ENCODE data around the gene UBALD1. TPM values are rescaled to one million over a fixed set of nuclear protein-coding genes. Genes with fewer than 3 reads are reported as not detected.

Gene UBALD1
- total RNA-seq, 4 donors from 2014 or later: 13.5 to 19.0 (median 15.4) TPM

- Histone ChIP-seq H3K27ac (peak overlapping the region in 2 of 4 donors; percentile 95 to 96), H3K4me1 (peaks cover 19 to 24% of the 10 kb centered on the region in 2 donors), H3K9me3 (no peaks in the 10 kb centered on the region), H3K36me3 (no peaks in the 10 kb centered on the region), H3K27me3 (no peaks in the 10 kb centered on the region), H3K4me3 (peak overlapping the region in 2 of 4 donors; percentile 54 to 85)
- no peak for ATAC-seq
- no peak for DNase-seq
- in situ Hi-C loops (cut with MboI; ENCODE audit: low sequenced_read_pairs in 4 of 4) (loop anchor here in 1 of 4 donors (25.0 kb wide), 1 partner anchor 111 kb away; no protein-coding TSS in a partner anchor), intact Hi-C loops (cut with DNase I; ENCODE audit: low total_unique reads) (loop anchor here (5.0 kb wide), 1 partner anchor 116 kb away; no protein-coding TSS in a partner anchor)
- TF ChIP-seq POLR2A (IDR thresholded peaks at IDR 0.05) (no peak), CTCF (IDR thresholded peaks at IDR 0.05 in 4 of 5, conservative IDR thresholded peaks at IDR 0.05 in 1 of 5) (no peak)
These were observed 8.9 kb upstream of the UBALD1 start for GRCh38 chr16:4623593-4623992.

DNA sequence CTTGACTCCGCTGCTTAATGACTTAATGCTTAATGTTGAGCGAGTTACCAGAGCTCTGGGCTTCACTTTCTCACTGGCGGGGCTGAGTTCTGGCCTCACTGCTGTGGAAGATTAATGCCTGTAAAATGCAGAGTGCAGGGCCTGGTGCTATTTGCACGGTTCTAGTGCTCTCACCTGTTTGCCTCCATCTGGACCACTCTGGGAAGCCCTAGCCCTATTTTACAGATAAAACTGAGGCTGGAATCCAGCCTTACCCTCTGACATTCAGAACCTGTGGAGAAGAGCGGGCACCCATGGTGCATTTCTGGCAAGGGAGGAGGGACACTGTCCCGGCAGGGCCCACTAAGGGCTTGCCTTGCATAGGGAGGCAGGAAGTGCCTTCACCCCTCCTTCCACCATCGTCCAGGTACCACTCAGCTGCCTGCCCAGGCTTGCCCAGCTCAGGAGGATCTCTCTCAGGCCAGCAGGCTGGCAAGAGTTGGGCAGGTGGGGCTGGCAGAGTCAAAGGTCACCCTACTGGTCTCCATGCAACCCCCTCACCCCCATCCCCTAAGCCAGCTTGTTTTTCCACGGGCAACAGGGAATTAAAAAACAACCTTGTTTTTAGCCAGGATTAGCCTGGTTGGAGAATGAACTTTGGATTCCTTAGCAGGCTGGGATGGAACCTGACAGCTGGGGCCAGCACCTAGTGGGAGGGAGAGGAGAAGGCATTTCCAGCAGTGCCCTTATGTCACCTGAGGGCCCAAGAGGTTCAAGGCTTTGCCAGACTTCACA is 4.1 kb upstream of the UBALD1 start:
- Histone ChIP-seq H3K4me3 (no peak overlapping the region), H3K27ac (peak overlapping the region in 3 of 4 donors; percentile 46 to 97 (median 95)), H3K4me1 (peaks cover 24 to 37% of the 10 kb centered on the region in 2 donors), H3K27me3 (no peaks in the 10 kb centered on the region), H3K36me3 (no peaks in the 10 kb centered on the region), H3K9me3 (no peaks in the 10 kb centered on the region)
- intact Hi-C loops (cut with DNase I; ENCODE audit: low total_unique reads) (loop anchor here (10.0 kb wide), 1 partner anchor 456 kb away; the partner anchor contains the start of gene ALG1), in situ Hi-C loops (cut with MboI; ENCODE audit: low sequenced_read_pairs in 4 of 4) (loop anchor here in 1 of 4 donors (25.0 kb wide), 1 partner anchor 107 kb away; no protein-coding TSS in a partner anchor)
- TF ChIP-seq CTCF (IDR thresholded peaks at IDR 0.05 in 4 of 5, conservative IDR thresholded peaks at IDR 0.05 in 1 of 5) (no peak), POLR2A (IDR thresholded peaks at IDR 0.05) (no peak)
- DNase-seq (no peak), ATAC-seq (no peak)

- in situ Hi-C loops (cut with MboI; ENCODE audit: low sequenced_read_pairs in 4 of 4): loop anchor here in 1 of 4 donors (25.0 kb wide), 1 partner anchor 106 kb away; no protein-coding TSS in a partner anchor
- H3K4me3 ChIP-seq: peak overlapping the region in 2 of 4 donors; percentile 5 to 72
- no peak for ATAC-seq
These were observed 3.2 kb upstream of the UBALD1 start for GRCh38 chr16:4617880-4618279.

More at GRCh38 chr16:4617880-4618279, 3.2 kb upstream of the UBALD1 start:
- TF ChIP-seq POLR2A (IDR thresholded peaks at IDR 0.05) (no peak), CTCF (IDR thresholded peaks at IDR 0.05 in 4 of 5, conservative IDR thresholded peaks at IDR 0.05 in 1 of 5) (no peak)
- Histone ChIP-seq H3K9me3 (no peaks in the 10 kb centered on the region), H3K36me3 (no peaks in the 10 kb centered on the region), H3K27me3 (no peaks in the 10 kb centered on the region), H3K4me1 (peaks cover 29 to 44% of the 10 kb centered on the region in 2 donors), H3K27ac (peak overlapping the region; percentile 95 to 99 (median 97))
- no peak for DNase-seq
- intact Hi-C loops (cut with DNase I; ENCODE audit: low total_unique reads): loop anchor here (2.0 to 10.0 kb wide), 2 partner anchors 229 to 457 kb away; partner anchors contain the start of genes ALG1, GLYR1 and UBN1
